Measurements from ENCODE around the gene CCDC6.
"Not testable (repeated sequence)": the region's sequence is repeated elsewhere in the genome, so short reads cannot be mapped to it uniquely, and the experiment has no call there.

The CCDC6 gene

DNA sequence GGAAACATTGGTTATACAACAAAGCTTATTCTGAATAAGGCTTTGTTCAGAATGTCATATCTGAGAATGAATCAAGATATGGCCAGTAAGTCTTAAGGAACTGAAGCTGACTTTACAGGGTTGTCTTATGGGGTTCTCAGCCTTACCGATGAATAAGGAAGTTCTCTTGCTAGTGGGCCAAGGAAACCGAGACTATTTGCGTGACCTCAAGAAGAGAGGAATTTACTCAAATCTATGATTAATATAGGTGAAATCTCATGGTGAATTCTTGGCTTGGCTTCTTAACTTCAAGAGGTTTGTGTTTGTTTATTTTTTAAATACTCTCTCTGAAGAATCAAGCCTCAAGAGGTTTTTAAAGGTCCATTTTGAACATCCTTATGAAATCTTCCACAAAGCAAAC, 148.4 kb downstream of the CCDC6 start:
- no peak for DNase-seq (ENCODE audit: low spot score)

DNA sequence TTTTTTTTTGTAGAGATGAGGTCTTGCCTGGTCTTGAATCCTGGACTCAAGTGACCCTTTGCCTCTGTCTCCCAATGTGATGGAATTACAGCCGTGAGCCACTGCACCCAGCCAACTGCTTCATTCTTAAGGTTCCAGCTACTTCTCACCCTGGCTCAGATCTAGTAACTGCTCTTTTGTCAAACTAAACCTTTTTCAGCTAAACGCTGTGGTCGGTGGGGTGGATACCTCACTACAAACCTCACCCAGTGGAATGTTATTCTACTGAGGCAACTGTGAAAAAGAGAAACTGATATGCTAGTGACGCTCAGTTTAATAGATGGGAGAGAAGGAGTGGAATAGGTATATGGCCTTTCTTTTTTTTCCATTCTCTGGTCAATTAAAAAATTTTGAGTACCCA, 151.4 kb downstream of the CCDC6 start:
- DNase-seq (ENCODE audit: low spot score), result no peak

DNA sequence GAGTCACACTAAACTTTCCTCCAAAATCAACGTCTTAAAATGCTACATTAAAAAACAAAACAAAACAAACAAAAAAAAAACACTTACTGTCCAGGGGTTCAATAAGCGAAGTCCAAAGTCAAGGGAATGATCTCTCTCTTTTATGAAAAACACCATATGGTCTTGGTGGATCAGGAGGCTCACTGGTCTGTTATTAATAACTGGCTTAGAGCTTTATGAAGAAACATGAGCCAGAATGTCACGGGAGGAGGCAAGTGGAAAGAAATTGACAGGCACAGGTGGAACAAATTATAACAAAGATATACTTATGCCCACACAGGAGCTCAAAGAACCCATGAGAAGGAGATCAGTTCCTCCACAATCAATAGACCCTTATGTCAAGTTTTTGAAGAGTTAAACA, 153.1 kb downstream of the CCDC6 start, which contains the start of gene MRLN:
MRLN (minus strand) TSS at position 189 of the 400 bp plus-strand sequence.
- no peak for DNase-seq (ENCODE audit: low spot score)

DNA sequence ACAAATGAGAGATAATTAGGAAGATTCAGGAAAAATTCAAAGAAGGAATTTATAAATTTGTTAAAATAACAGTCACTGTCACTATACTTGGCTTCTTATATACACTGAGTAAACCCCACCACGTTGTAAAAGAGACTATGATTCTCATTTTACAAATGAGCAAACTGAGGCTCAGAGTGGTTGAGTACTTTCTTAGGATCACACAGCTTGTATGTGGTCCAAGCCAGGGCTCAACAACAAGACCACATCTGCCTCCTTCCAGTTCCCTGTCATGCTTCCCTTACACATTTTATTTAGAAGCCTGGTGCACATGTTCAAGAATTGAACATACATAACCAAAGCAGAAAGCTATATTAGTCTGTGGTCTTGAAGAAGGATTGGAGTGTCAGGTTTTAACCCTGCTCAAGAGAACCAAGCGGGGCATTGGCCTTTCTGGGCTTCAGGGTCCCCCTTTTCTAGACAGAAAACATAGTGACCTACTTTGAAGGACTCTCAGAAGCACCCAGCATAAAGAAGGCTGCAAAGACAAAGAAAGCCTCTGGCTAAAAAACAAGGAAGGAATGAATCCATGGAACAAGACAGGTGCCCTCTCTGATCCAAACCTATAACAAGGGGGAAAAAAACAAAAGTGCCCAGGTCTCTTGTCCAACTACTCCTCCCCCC, 153.9 kb downstream of the CCDC6 start:
- DNase-seq (ENCODE audit: low spot score), result no peak

DNA sequence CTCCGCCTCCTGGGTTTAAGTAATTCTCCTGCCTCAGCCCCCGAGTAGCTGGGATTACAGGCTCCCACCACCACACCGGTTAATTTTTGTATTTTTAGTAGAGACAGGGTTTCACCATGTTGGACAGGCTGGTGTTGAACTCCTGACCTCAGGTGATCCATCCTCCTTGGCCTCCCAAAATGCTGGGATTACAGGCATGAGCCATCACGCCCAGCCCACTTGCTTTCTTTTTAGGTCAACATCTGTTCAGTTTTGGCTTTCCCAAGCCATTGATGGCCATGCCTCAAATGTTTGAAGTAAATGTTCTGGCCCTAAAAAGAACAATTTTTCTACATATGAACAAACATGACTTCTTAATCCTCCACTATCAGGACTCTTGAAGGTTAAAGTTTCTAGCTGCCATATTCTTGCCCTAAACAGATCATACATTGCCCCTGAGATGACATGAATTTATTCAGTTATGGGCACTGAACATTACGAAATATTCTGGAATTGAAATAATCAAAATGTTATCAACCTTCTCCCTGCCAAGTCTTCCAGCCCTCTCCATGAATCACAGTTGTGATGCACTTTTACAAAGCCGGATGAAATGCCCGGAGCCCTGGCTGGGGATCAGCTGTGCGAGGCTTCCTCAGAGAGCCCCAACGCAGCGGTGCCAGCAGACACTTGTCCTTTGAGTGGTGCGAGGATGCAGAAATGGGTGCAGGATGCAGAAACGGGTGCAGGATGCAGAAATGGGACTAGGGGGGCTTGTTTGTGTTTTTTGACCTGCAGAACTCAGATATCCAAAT, 156.0 kb downstream of the CCDC6 start:
- DNase-seq (ENCODE audit: low spot score), result no peak

DNA sequence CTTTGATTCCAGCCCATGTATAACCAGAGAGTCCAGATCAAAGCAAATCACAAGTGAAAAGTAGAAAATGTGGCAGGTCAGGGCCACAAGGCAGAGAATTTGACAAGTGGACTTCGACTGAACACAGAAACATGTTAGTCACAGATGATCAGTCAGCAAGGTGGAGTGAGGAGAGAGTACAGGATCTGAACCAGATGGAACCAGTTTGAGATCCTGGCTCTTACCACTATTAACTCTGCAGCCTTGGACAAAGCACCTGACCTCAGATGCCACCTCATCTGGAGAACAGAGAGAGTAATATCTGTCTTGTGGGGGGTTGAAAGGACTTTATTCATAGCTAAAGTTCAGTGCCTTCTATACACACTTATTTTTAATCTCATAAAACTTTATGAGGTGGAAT, 157.5 kb downstream of the CCDC6 start:
- peak; percentile 72 for DNase-seq (ENCODE audit: low spot score)

DNA sequence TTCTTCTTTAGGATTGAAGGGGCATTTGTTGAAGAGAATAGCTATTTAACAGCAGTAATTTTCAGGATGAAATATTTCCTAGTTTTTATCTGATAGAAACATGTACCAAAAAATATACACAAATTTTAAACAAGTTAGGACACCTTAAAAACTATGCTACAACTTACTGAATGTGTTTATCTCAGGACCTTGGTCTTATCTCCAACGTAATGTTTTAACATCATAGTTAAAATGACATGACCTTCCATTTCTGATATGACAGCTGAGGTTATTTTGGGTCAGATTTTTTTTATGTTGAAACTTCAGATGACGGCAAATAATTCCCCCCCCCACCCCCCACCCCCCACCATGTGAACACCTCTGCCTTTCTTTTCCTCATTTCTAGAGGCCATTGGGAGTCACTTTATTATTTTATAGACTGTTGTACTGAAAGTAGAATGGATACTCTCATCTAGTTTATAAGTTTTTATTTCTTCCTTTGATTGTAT, 161.1 kb downstream of the CCDC6 start:
- DNase-seq (ENCODE audit: low spot score), result no peak

DNA sequence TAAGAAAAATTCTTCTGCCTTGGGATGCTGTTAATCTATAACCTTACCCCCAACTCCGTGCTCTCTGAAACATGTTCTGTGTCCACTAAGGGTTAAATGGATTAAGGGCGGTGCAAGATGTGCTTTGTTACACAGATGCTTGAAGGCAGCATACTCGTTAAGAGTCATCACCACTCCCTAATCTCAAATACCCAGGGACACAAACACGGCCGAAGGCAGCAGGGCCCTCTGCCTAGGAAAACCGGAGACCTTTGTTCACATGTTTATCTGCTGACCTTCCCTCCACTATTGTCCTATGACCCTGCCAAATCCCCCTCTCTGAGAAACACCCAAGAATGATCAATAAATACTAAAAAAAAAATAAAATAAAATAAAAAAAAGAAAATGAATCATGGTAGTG, 161.6 kb downstream of the CCDC6 start:
- DNase-seq (ENCODE audit: low spot score), result not testable (repeated sequence)

DNA sequence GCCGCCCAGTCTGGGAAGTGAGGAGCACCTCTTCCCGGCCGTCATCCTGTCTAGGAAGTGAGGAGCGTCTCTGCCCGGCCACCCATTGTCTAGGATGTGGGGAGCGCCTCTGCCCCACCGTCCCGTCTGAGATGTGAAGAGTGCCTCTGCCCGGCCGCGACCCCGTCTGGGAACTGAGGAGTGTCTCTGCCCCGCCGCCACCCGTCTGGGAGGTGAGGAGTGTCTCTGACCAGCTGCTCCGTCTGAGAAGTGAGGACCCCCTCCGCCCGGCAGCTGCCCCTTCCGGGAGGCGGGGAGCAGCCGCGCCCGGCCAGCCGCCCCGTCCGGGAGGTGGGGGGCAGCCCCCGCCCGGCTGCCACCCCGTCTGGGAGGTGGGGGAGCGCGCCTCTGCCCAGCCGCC, 162.2 kb downstream of the CCDC6 start:
- not testable (repeated sequence) for DNase-seq (ENCODE audit: low spot score)

DNA sequence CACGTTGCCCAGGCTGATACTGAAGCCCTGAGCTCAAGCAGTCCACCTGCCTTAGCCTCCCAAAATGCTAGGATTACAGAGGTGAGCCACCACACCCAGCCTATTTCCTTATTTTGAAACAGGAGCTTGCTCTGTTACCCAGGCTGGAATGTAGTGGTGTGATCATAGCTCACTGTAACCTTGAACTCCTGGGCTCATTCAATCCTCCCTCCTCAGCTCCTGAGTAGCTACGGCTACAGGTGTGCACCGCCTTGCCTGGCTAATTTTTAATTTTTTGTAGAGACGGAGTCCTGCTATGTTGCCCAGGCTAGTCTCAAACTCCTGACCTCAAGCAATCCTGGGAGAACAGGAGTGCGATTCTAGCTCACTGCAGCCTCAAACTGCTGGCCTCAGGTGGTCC, 164.8 kb downstream of the CCDC6 start:
- DNase-seq (ENCODE audit: low spot score), result no peak

DNA sequence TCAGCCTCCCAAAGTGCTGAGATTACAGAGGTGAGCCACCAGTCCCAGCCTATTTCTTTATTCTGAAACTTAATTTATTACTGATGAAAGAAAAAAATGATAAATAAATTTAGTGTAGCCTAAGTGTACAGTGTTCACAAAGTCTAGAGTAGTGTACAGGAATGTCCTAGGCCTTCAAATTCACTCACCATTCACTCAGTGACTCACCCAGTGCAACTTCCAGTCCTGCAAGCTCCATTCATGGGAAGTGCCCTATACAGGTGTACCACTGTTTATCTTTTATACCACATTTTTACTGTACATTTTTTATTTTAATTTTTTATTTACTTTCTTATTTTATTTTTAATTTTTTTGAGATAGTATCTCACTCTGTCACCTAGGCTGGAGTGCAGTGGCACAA, 165.3 kb downstream of the CCDC6 start:
- peak; percentile 9 for DNase-seq (ENCODE audit: low spot score)

Data from kidney tubule cell (primary cell).